ENCODE data around the gene IL27RA. TPM values are rescaled to one million over a fixed set of nuclear protein-coding genes. Genes with fewer than 3 reads are reported as not detected.
A peak's percentile ranks its signal among the peaks of the same experiment; 100 is the strongest.

IL27RA gene
- total RNA-seq (2022) (7.0 and 7.4 TPM in 2 replicates), Bru-seq, nascent RNA (percentile 31 among the genes with signal in this experiment), BruChase-seq, experiment 1, labeled RNA remaining after a 6-hour chase (percentile 47 among the genes with signal in this experiment), BruChase-seq, experiment 2, labeled RNA remaining after a 2-hour chase (percentile 36 among the genes with signal in this experiment)
- long read RNA-seq, transcript IL27RA-201 (14 exons, 2,962 nt): major isoform, 14 of 18 reads
- long read RNA-seq, partial matches to known transcripts: 2 of 18 reads
- long read RNA-seq, other reads (novel, unspliced or antisense): 2 of 18 reads

- peak; percentile 59 for DNase-seq
- no TSS peak for BruUV-seq (replicated peaks)
- TF ChIP-seq CTCF (IDR thresholded peaks at IDR 0.05; ENCODE audit: unreplicated experiment): peak; percentile 45
- CTCF ChIA-PET: interaction anchor here (0.5 to 1.6 kb wide), 6 partner anchors 16 to 1039 kb away, joined by 3 to 9 read pairs (median 4); partner anchors contain the start of genes MISP3 and RFX1
- Mint-ChIP-seq H3K4me3 (ENCODE audit: low read depth, unreplicated experiment) (peak within 1 kb of the TSS; percentile 91), H3K4me1 (ENCODE audit: low read depth, unreplicated experiment) (no peaks in the 10 kb centered on the region), H3K27me3 (ENCODE audit: unreplicated experiment) (peaks cover 15% of the 10 kb centered on the region), H3K36me3 (ENCODE audit: insufficient read depth, unreplicated experiment) (peaks cover 13% of the 10 kb centered on the region), H3K9me3 (ENCODE audit: low read depth, unreplicated experiment) (no peaks in the 10 kb centered on the region), H3K27ac (ENCODE audit: unreplicated experiment) (peak within 1 kb of the TSS; percentile 39)
- intact Hi-C loops (cut with micrococcal nuclease; ENCODE audit: unreplicated experiment): loop anchor here (5.0 kb wide), 1 partner anchor 55 kb away; no protein-coding TSS in a partner anchor
These were observed at the start of gene IL27RA for GRCh38 chr19:14031719-14032480. IL27RA (plus strand) TSS chr19:14031762; CDS start chr19:14031873, 111 bp downstream.

GRCh38 chr19:13981988-13982501 lies 49.5 kb upstream of the IL27RA start:
- intact Hi-C loops (cut with micrococcal nuclease; ENCODE audit: unreplicated experiment): no loop called here
- DNase-seq: no peak
- Mint-ChIP-seq H3K27me3 (ENCODE audit: unreplicated experiment) (no peaks in the 10 kb centered on the region), H3K27ac (ENCODE audit: unreplicated experiment) (no peak overlapping the region), H3K4me3 (ENCODE audit: low read depth, unreplicated experiment) (no peak overlapping the region), H3K9me3 (ENCODE audit: low read depth, unreplicated experiment) (no peaks in the 10 kb centered on the region), H3K4me1 (ENCODE audit: low read depth, unreplicated experiment) (no peaks in the 10 kb centered on the region), H3K36me3 (ENCODE audit: insufficient read depth, unreplicated experiment) (no peaks in the 10 kb centered on the region)
- CTCF ChIA-PET: no interaction called here
- BruUV-seq (replicated peaks): no TSS peak
- no peak for TF ChIP-seq CTCF (IDR thresholded peaks at IDR 0.05; ENCODE audit: unreplicated experiment)

- no peak overlapping the region for H3K27ac Mint-ChIP-seq (ENCODE audit: unreplicated experiment)
- H3K9me3 Mint-ChIP-seq (ENCODE audit: low read depth, unreplicated experiment): no peaks in the 10 kb centered on the region
- no peak for DNase-seq
- no peaks in the 10 kb centered on the region for H3K27me3 Mint-ChIP-seq (ENCODE audit: unreplicated experiment)
- CTCF ChIA-PET: no interaction called here
- no peak overlapping the region for H3K4me3 Mint-ChIP-seq (ENCODE audit: low read depth, unreplicated experiment)
- no peaks in the 10 kb centered on the region for H3K36me3 Mint-ChIP-seq (ENCODE audit: insufficient read depth, unreplicated experiment)
- no peak for TF ChIP-seq CTCF (IDR thresholded peaks at IDR 0.05; ENCODE audit: unreplicated experiment)
- intact Hi-C loops (cut with micrococcal nuclease; ENCODE audit: unreplicated experiment): no loop called here
- no TSS peak for BruUV-seq (replicated peaks)
- H3K4me1 Mint-ChIP-seq (ENCODE audit: low read depth, unreplicated experiment): no peaks in the 10 kb centered on the region
These were observed 48.8 kb upstream of the IL27RA start for GRCh38 chr19:13982773-13983172.

GRCh38 chr19:13983213-13983889 lies 48.2 kb upstream of the IL27RA start:
- no peak for DNase-seq
- Mint-ChIP-seq H3K36me3 (ENCODE audit: insufficient read depth, unreplicated experiment) (no peaks in the 10 kb centered on the region), H3K9me3 (ENCODE audit: low read depth, unreplicated experiment) (no peaks in the 10 kb centered on the region), H3K27me3 (ENCODE audit: unreplicated experiment) (no peaks in the 10 kb centered on the region), H3K4me1 (ENCODE audit: low read depth, unreplicated experiment) (no peaks in the 10 kb centered on the region), H3K4me3 (ENCODE audit: low read depth, unreplicated experiment) (no peak overlapping the region), H3K27ac (ENCODE audit: unreplicated experiment) (no peak overlapping the region)
- intact Hi-C loops (cut with micrococcal nuclease; ENCODE audit: unreplicated experiment): no loop called here
- no TSS peak for BruUV-seq (replicated peaks)
- CTCF ChIA-PET: no interaction called here
- TF ChIP-seq CTCF (IDR thresholded peaks at IDR 0.05; ENCODE audit: unreplicated experiment): no peak

All from Calu3 (cell line).